ENCODE data around the gene RAET1L. TPM values are rescaled to one million over a fixed set of nuclear protein-coding genes. Genes with fewer than 3 reads are reported as not detected.

Gene RAET1L
- total and polyA plus RNA-seq, 9 of the 15 experiments (the other 6 are each of a cell fraction or from before 2014, with no cell fraction given), result not detected

DNA sequence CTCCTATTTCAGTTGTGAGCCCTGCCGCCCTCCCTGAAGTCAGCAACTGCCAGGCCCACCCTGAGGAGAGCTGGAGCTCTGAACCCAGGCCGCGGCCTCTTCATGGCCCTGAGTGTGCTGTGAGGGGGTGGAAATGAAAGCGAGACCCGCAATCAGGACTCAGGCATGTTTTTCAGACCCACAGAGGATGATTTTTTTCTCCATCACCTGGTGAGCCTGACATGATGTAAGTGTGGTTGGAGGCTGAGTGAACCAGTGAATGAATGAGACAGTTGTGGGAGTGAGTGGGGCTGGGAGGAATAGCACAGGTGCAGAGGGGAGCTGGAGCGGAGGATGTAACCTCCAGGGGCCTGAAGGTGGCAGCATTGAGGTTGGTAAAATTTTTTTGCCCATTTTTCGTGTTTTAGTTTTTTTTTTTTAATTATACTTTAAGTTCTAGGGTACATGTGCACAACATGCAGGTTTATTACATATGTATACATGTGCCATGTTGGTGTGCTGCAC, 18.3 kb downstream of the RAET1L start (continued):
- peak in 1 of 2 experiments; percentile 21; a peak in 1 of 4 replicates for TF ChIP-seq RAD21 (CRISPR knock-in tag; conservative IDR thresholded peaks at IDR 0.05 in 1 of 2, IDR thresholded peaks at IDR 0.05 in 1 of 2)
- no peak for TF ChIP-seq MNT (conservative IDR thresholded peaks at IDR 0.05)
- TF ChIP-seq ZNF77 (CRISPR knock-in tag; IDR thresholded peaks at IDR 0.05), result no peak
- TF ChIP-seq KDM5B (IDR thresholded peaks at IDR 0.05; ENCODE audit: insufficient replicate concordance, low read depth, low read length), result no peak
- TF ChIP-seq TBP (optimal IDR thresholded peaks at IDR 0.05; ENCODE audit: low read depth, low read length), result no peak
- TF ChIP-seq SAP30 (IDR thresholded peaks at IDR 0.05; ENCODE audit: borderline replicate concordance, insufficient read depth, low read depth, low read length, poor library complexity, severe bottlenecking), result no peak
- TF ChIP-seq, protein P1, sequence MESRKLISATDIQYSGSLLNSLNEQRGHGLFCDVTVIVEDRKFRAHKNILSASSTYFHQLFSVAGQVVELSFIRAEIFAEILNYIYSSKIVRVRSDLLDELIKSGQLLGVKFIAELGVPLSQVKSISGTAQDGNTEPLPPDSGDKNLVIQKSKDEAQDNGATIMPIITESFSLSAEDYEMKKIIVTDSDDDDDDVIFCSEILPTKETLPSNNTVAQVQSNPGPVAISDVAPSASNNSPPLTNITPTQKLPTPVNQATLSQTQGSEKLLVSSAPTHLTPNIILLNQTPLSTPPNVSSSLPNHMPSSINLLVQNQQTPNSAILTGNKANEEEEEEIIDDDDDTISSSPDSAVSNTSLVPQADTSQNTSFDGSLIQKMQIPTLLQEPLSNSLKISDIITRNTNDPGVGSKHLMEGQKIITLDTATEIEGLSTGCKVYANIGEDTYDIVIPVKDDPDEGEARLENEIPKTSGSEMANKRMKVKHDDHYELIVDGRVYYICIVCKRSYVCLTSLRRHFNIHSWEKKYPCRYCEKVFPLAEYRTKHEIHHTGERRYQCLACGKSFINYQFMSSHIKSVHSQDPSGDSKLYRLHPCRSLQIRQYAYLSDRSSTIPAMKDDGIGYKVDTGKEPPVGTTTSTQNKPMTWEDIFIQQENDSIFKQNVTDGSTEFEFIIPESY (CRISPR knock-in tag; IDR thresholded peaks at IDR 0.05), result 0 out of 2 replicates have a peak, but pooled peaks have one; percentile 26
- peak; percentile 28; the same call in 1 of the 2 replicates for TF ChIP-seq EGR1 (conservative IDR thresholded peaks at IDR 0.05)
- TF ChIP-seq DPF2 (IDR thresholded peaks at IDR 0.05), result 0 out of 2 replicates have a peak, but pooled peaks have one; percentile 22
- no peak for TF ChIP-seq SIN3B (IDR thresholded peaks at IDR 0.05; ENCODE audit: low read depth)
- no peak for TF ChIP-seq HCFC1 (IDR thresholded peaks at IDR 0.05; ENCODE audit: low read depth, low read length)
- TF ChIP-seq GMEB1 (CRISPR knock-in tag; IDR thresholded peaks at IDR 0.05), result no peak
- no peak for TF ChIP-seq CEBPG (CRISPR knock-in tag; IDR thresholded peaks at IDR 0.05)
- no peak for TF ChIP-seq CEBPG (tag; conservative IDR thresholded peaks at IDR 0.05 in 1 of 2, IDR thresholded peaks at IDR 0.05 in 1 of 2)
- TF ChIP-seq BMI1 (IDR thresholded peaks at IDR 0.05; ENCODE audit: low read length), result no peak
- TF ChIP-seq MIER1 (IDR thresholded peaks at IDR 0.05; ENCODE audit: low read depth), result no peak
- no peak for TF ChIP-seq L3MBTL2 (IDR thresholded peaks at IDR 0.05)
- TF ChIP-seq PRPF4 (IDR thresholded peaks at IDR 0.05; ENCODE audit: insufficient read depth, low read depth, low read length, poor library complexity, severe bottlenecking), result no peak
- TF ChIP-seq ZNF431 (CRISPR knock-in tag; IDR thresholded peaks at IDR 0.05), result no peak
- TF ChIP-seq NBN (IDR thresholded peaks at IDR 0.05; ENCODE audit: low read depth), result no peak
- no peak for TF ChIP-seq NFATC3 (IDR thresholded peaks at IDR 0.05)
- no peak for TF ChIP-seq XRCC3 (IDR thresholded peaks at IDR 0.05)
- no peak for TF ChIP-seq ZNF282 (CRISPR knock-in tag; IDR thresholded peaks at IDR 0.05)
- TF ChIP-seq ARID1B (IDR thresholded peaks at IDR 0.05), result no peak
- no peak for TF ChIP-seq NFE2L1 (tag; IDR thresholded peaks at IDR 0.05; ENCODE audit: borderline replicate concordance, low read depth)
- no peak for TF ChIP-seq TEAD2 (tag; IDR thresholded peaks at IDR 0.05)

Measured in K562 (cell line).